K562 (cell line): Measurements from ENCODE around the gene IFITM2. TPM values are rescaled to one million over a fixed set of nuclear protein-coding genes. Genes with fewer than 3 reads are reported as not detected.

Experiments used
- ATAC-seq: fragments of 200-7000 bp; cut with Tn5 transposase; 3 replicates; pipeline ENCODE4 v1.9.1; 2020; ENCODE audit warnings: moderate library complexity
- BruUV-seq: library from RNA; stranded (reverse); fragments of 400-500 nt; replicated peaks from 2 replicates; lab custom pipeline; 2021; lab: Mats Ljungman, UMichigan
- CTCF ChIA-PET: fragments of 300-600 bp; formaldehyde crosslinking; extraction: SDS; loops from one replicate; lab custom pipeline; 2021; ENCODE audit warnings: low intra/inter-chr PET ratio; lab: Yijun Ruan, JAX
- POLR2A ChIA-PET: fragments of 300-600, 350-650 bp; sonication (Branson Sonifier 250); formaldehyde crosslinking; extraction: SDS; loops from one replicate; lab custom pipeline; 2021; ENCODE audit warnings: antibody characterized with exemption, inconsistent platforms; lab: Yijun Ruan, JAX
- DNase-seq, 4 experiments: peaks; one replicate each; pipeline versions ENCODE4 v3.0.0 to v3.0.0-alpha.2; 2011 to 2018; ENCODE audit warnings: low spot score in 3 of 4, mixed read lengths in 3 of 4; ENCODE audit errors: extremely low read depth in 1 of 4
- FAIRE-seq: peaks from 2 replicates; lab custom pipeline; 2011; peaks lifted over from hg19 to GRCh38; lab: Jason Lieb, UNC
- H2AFZ ChIP-seq: 2 replicates; pipeline ENCODE4 v1.6.0; 2011; ENCODE audit warnings: low read depth, low read length, control low read depth, inconsistent platforms
- H3K27ac ChIP-seq: fragments of 200-600 bp; 3 replicates; pipeline ENCODE4 v1.8.0; 2011; ENCODE audit warnings: low read depth, mild to moderate bottlenecking, control low read depth, inconsistent platforms, low read length, moderate library complexity, mixed read lengths; ENCODE audit errors: extremely low read depth
- H3K27me3 ChIP-seq, 2 experiments: fragments of 300-600 bp in 1 of 2; 2 replicates in 1 of 2; 3 replicates in 1 of 2; pipeline versions ENCODE4 v1.6.0 to v1.8.0; 2011; ENCODE audit warnings: inconsistent platforms in 2 of 2, low read length in 2 of 2, mild to moderate bottlenecking in 1 of 2, mixed read lengths in 1 of 2, moderate library complexity in 1 of 2; ENCODE audit not compliant: control insufficient read depth in 2 of 2, insufficient read depth in 2 of 2
- H3K36me3 ChIP-seq: fragments of 300-600 bp; 3 replicates; pipeline ENCODE4 v1.8.0; 2011; ENCODE audit warnings: mild to moderate bottlenecking, low read length, inconsistent platforms; ENCODE audit not compliant: control insufficient read depth, insufficient read depth
- H3K4me1 ChIP-seq, 2 experiments: fragments of 200-600 bp in 1 of 2; replicated peaks in 1 of 2; 2 replicates in 1 of 2; 3 replicates in 1 of 2; pipeline versions ENCODE4 v1.5.1 to v1.8.0; 2011; ENCODE audit warnings: inconsistent platforms in 2 of 2, low read length in 2 of 2, mild to moderate bottlenecking in 1 of 2, mixed read lengths in 1 of 2, moderate library complexity in 1 of 2; ENCODE audit not compliant: control insufficient read depth in 2 of 2, insufficient read depth in 2 of 2
- H3K4me2 ChIP-seq: 2 replicates; pipeline ENCODE4 v1.6.1; 2011; ENCODE audit warnings: low read length, control low read depth, inconsistent platforms, mixed read lengths; ENCODE audit not compliant: insufficient read depth
- H3K4me3 ChIP-seq: fragments of 200-600 bp; sonication (generic), shearing (Covaris generic); 2 replicates; pipeline ENCODE4 v1.5.1; 2016; ENCODE audit warnings: control low read depth, inconsistent platforms
- H3K79me2 ChIP-seq: fragments of 200-600 bp; 3 replicates; pipeline ENCODE4 v1.8.0; 2011; ENCODE audit warnings: low read length, inconsistent platforms; ENCODE audit not compliant: control insufficient read depth, insufficient read depth
- H3K9ac ChIP-seq, 2 experiments: 2 replicates each; pipeline versions ENCODE4 v1.6.0 to v1.6.1; 2011; ENCODE audit warnings: low read depth in 2 of 2, low read length in 2 of 2, control low read depth in 1 of 2, inconsistent platforms in 1 of 2, mild to moderate bottlenecking in 1 of 2, mixed read lengths in 1 of 2; ENCODE audit not compliant: insufficient read depth in 1 of 2
- H3K9me1 ChIP-seq: one replicate; pipeline ENCODE4 v1.6.0; 2011; ENCODE audit warnings: inconsistent platforms, mild to moderate bottlenecking, low read length, moderate library complexity; ENCODE audit not compliant: control insufficient read depth, insufficient read depth
- H3K9me3 ChIP-seq: replicated peaks from 2 replicates; pipeline ENCODE4 v1.5.1; 2011; ENCODE audit warnings: low read depth, low read length, inconsistent platforms; ENCODE audit not compliant: control insufficient read depth, insufficient read depth
- H4K20me1 ChIP-seq: replicated peaks from 2 replicates; pipeline ENCODE4 v1.6.1; 2011; ENCODE audit warnings: low read length, inconsistent platforms, mixed read lengths; ENCODE audit not compliant: control insufficient read depth, insufficient read depth
- KAT2B ChIP-seq: IDR thresholded peaks from one replicate; pipeline ENCODE4 v1.6.1; 2012; ENCODE audit warnings: low read depth, mild to moderate bottlenecking, control low read depth, inconsistent platforms, low read length, moderate library complexity
- POLR2G ChIP-seq: fragments of 200-400 bp; formaldehyde crosslinking; IDR thresholded peaks from 2 replicates; pipeline ENCODE4 v1.6.1; 2017; ENCODE audit warnings: low read depth, mild to moderate bottlenecking, antibody characterized with exemption, low read length, moderate library complexity
- RBFOX2 ChIP-seq: fragments of 200-400 bp; formaldehyde crosslinking; IDR thresholded peaks from 2 replicates; pipeline ENCODE4 v1.6.1; 2017; ENCODE audit warnings: low read depth, mild to moderate bottlenecking, low read length, moderate library complexity
- RNF2 ChIP-seq: sonication (generic); IDR thresholded peaks from 2 replicates; pipeline ENCODE4 v1.6.1; 2016
- ZNF592 ChIP-seq: fragments of 450-650 bp; IDR thresholded peaks from 2 replicates; pipeline ENCODE4 v1.6.1; 2017; ENCODE audit warnings: antibody characterized with exemption, mild to moderate bottlenecking
- WGBS: fragments of 100-300 bp; shearing (Covaris generic); methylation state at CpG from one replicate; pipeline ENCODE4 v1.1.6; 2016; ENCODE audit warnings: low coverage, mixed read lengths; ENCODE audit not compliant: insufficient coverage; ENCODE audit errors: missing lambda C conversion rate; 5-methylcytosine and 5-hydroxymethylcytosine counted together
- in situ Hi-C: fragments of 300-500 bp; cut with MboI; formaldehyde crosslinking; loops from 4 replicates; pipeline ENCODE4 v1.15.0; 2018; ENCODE audit warnings: inconsistent platforms, mixed read lengths
- intact Hi-C: fragments of 100-400 bp; cut with micrococcal nuclease; formaldehyde crosslinking; loops from 2 replicates; pipeline ENCODE4 v1.14.2; 2022
- polyA plus RNA-seq, 8 experiments: library from polyadenylated mRNA; depleted of rRNA in 4 of 8; stranded (reverse) in 5 of 8; unstranded in 3 of 8; fragments of >200 nt; fragmentation: Nextera tagmentation in 2 of 8; fragmentation: Illumina TruSeq in 1 of 8; extraction: Ambion mirVana in 2 of 8; extraction: Trizol in 1 of 8; gene quantifications; 2 replicates each; pipeline versions ENCODE4 v1.2.1 to v1.2.3, GENCODE V29; 2011 to 2014; ENCODE audit warnings: inconsistent platforms in 1 of 8, missing spikeins in 1 of 8
- total RNA-seq, 7 experiments: library from RNA; depleted of rRNA in 6 of 7; stranded (reverse); fragments of >200 nt in 6 of 7; fragmentation: Illumina TruSeq in 2 of 7; extraction: Trizol in 2 of 7; gene quantifications; 2 replicates each; pipeline versions ENCODE4 v1.2.1 to v1.2.3, GENCODE V29; 2011 to 2021; ENCODE audit warnings: low replicate concordance in 1 of 7

IFITM2 gene
- total and polyA plus RNA-seq, 9 of the 15 experiments (the other 6 are each of a cell fraction or from before 2014, with no cell fraction given) = 52.8 to 4,872 (median 356) TPM

GRCh38 chr11:330307-330693, 22.7 kb downstream of the IFITM2 start (continued):
- TF ChIP-seq ZNF592 (peak; percentile 47), RNF2 (no peak)

DNA sequence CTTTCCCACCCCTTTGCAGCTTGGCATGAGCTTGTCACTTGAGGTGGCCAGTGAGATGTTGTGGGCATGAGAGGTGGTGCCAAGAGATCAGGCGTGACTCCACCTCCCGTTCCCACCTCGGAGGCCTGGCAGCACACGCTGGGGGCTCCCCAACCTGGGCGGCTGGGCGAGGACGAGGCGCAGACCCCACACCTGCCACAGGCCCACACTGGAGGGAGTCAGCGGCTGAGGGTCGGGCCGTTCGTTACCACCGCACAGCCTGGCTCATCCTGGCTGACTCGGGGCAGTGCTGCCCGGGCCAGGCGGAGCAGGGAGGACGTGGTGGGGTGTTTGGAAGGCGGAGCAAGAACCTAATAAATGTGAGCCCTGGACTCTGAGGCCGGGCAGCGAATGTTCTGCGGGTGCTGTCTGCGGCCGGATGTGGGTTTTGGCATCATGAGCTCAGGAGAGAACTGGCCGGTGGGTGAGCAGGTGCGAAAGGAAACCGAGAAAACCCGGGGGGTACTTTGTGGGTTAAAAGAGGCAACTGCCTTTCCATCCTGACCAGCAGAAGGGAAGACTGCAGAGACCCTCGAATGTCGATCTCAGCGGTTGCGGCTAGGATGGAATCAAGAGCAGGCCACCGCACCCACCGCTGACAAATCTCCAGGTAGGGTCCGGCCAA, 23.2 kb downstream of the IFITM2 start:
- DNase-seq (no peak), FAIRE-seq (no peak), ATAC-seq (no peak)
- WGBS = 94% methylated on average over 27 of the region's 34 CpGs
- in situ Hi-C loops (no loop called here), intact Hi-C loops (no loop called here)
- Histone ChIP-seq H3K79me2 (peaks cover 27% of the 10 kb centered on the region), H3K4me1 (peaks cover 52 to 60% of the 10 kb centered on the region in 2 experiments), H3K9ac (peak overlapping the region in 1 of 2 experiments; percentile 77; a peak in 2 of 4 replicates), H3K9me3 (peaks cover 7% of the 10 kb centered on the region; the same call in 1 of the 2 replicates), H2AFZ (no peak overlapping the region), H3K9me1 (no peaks in the 10 kb centered on the region), H3K36me3 (no peaks in the 10 kb centered on the region), H3K4me2 (no peak overlapping the region; the same call in 1 of the 2 replicates), H3K27ac (peak overlapping the region; percentile 79), H3K4me3 (no peak overlapping the region), H4K20me1 (no peaks in the 10 kb centered on the region), H3K27me3 (no peaks in the 10 kb centered on the region)
- peak; percentile 47 for TF ChIP-seq POLR2G
- TF ChIP-seq KAT2B = no peak
- TF ChIP-seq ZNF592 = 0 out of 2 replicates have a peak, but pooled peaks have one; percentile 3
- peak; percentile 47 for TF ChIP-seq RBFOX2
- no TSS peak for BruUV-seq
- POLR2A ChIA-PET = interaction anchor here (0.6 to 3.1 kb wide), 5 partner anchors 9 to 238 kb away, joined by 3 to 21 read pairs (median 3); no protein-coding TSS in a partner anchor
- CTCF ChIA-PET = no interaction called here
